IPS-18a (cell line): ENCODE data around the gene SYCN.

Experiments
- H3K27ac ChIP-seq: one replicate; pipeline ENCODE4 v1.5.1; 2013; ENCODE audit warnings: low read length
- H3K27me3 ChIP-seq: one replicate; pipeline ENCODE4 v1.6.1; 2013; ENCODE audit warnings: mild to moderate bottlenecking, low read length; ENCODE audit not compliant: control insufficient read depth, insufficient read depth
- H3K36me3 ChIP-seq: one replicate; pipeline ENCODE4 v1.6.1; 2013; ENCODE audit warnings: low read depth, low read length; ENCODE audit not compliant: control insufficient read depth
- H3K4me1 ChIP-seq: one replicate; pipeline ENCODE4 v1.6.1; 2013; ENCODE audit warnings: low read depth, low read length; ENCODE audit not compliant: control insufficient read depth
- H3K4me3 ChIP-seq: one replicate; pipeline ENCODE4 v1.5.1; 2013; ENCODE audit warnings: low read length
- H3K9ac ChIP-seq: one replicate; pipeline ENCODE4 v1.6.1; 2013; ENCODE audit warnings: mild to moderate bottlenecking, low read length, moderate library complexity
- H3K9me3 ChIP-seq: one replicate; pipeline ENCODE4 v1.6.1; 2013; ENCODE audit warnings: low read depth, low read length; ENCODE audit not compliant: control insufficient read depth

SYCN gene

GRCh38 chr19:39156326-39157230 lies 47.5 kb downstream of the SYCN start:
- H3K36me3 ChIP-seq = peaks cover 4% of the 10 kb centered on the region
- no peak overlapping the region for H3K9ac ChIP-seq
- H3K9me3 ChIP-seq = no peaks in the 10 kb centered on the region
- H3K27ac ChIP-seq = no peak overlapping the region
- peaks cover 19% of the 10 kb centered on the region for H3K4me1 ChIP-seq
- H3K4me3 ChIP-seq = no peak overlapping the region
- H3K27me3 ChIP-seq = no peaks in the 10 kb centered on the region

- H3K9ac ChIP-seq = no peak overlapping the region
- H3K4me3 ChIP-seq = no peak overlapping the region
- H3K27ac ChIP-seq = no peak overlapping the region
Observed at GRCh38 chr19:39155741-39156140, 48.3 kb downstream of the SYCN start.

GRCh38 chr19:39155114-39155700 lies 48.9 kb downstream of the SYCN start:
- H3K4me1 ChIP-seq = peaks cover 19% of the 10 kb centered on the region
- H3K36me3 ChIP-seq = peaks cover 4% of the 10 kb centered on the region
- H3K4me3 ChIP-seq = no peak overlapping the region
- no peak overlapping the region for H3K9ac ChIP-seq
- H3K9me3 ChIP-seq = no peaks in the 10 kb centered on the region
- no peaks in the 10 kb centered on the region for H3K27me3 ChIP-seq
- H3K27ac ChIP-seq = no peak overlapping the region

More at GRCh38 chr19:39155741-39156140, 48.3 kb downstream of the SYCN start:
- Histone ChIP-seq H3K9me3 (no peaks in the 10 kb centered on the region), H3K36me3 (peaks cover 4% of the 10 kb centered on the region), H3K4me1 (peaks cover 19% of the 10 kb centered on the region), H3K27me3 (no peaks in the 10 kb centered on the region)

- Histone ChIP-seq H3K27ac (no peak overlapping the region), H3K27me3 (no peaks in the 10 kb centered on the region), H3K36me3 (peaks cover 4% of the 10 kb centered on the region), H3K9ac (no peak overlapping the region), H3K9me3 (no peaks in the 10 kb centered on the region), H3K4me3 (no peak overlapping the region), H3K4me1 (peaks cover 19% of the 10 kb centered on the region)
Observed at GRCh38 chr19:39154629-39155100, 49.4 kb downstream of the SYCN start.

GRCh38 chr19:39154100-39154628 lies 49.9 kb downstream of the SYCN start:
- peaks cover 19% of the 10 kb centered on the region for H3K4me1 ChIP-seq
- H3K27ac ChIP-seq = no peak overlapping the region

More at GRCh38 chr19:39154100-39154628, 49.9 kb downstream of the SYCN start:
- H3K27me3 ChIP-seq = no peaks in the 10 kb centered on the region
- no peaks in the 10 kb centered on the region for H3K9me3 ChIP-seq
- H3K4me3 ChIP-seq = no peak overlapping the region
- peaks cover 4% of the 10 kb centered on the region for H3K36me3 ChIP-seq
- H3K9ac ChIP-seq = no peak overlapping the region
